ENCODE data around the gene VPS16.
"Not testable (repeated sequence)": the region's sequence is repeated elsewhere in the genome, so short reads cannot be mapped to it uniquely, and the experiment has no call there.

Gene VPS16

DNA sequence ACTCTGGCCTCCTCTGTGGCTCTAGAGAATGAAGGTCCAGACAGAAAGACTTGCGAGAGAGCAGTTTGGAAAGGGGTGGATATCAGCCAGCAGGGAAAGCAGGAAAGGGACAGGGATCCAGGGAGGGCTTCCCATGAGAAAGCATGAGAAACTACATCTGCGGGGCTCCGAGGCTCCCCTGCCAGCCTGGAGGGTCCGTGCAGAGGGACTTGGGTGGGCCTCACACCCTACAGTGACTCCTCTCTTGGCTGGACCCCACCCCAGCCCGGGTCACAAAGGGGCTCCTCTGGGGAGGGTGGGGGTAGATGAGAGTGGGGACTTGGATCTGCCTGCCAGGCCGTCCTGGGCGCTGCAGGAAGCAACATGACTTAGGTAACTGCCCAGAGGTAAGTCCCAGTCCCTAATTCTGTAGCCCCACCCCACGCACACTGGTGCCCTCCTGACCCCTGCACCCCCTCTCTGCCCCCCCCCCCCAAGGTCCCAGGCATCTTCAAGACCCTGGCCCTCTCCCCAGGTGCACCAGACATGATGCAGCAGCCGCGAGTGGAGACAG lies 24.4 kb upstream of the VPS16 start, which contains the start of gene TMEM239:
TSS of gene TMEM239 (plus strand) at position 335 of the 553 bp plus-strand sequence. CDS start at position 526, 191 bp downstream.
- TF ChIP-seq POLR2A (IDR thresholded peaks at IDR 0.05; ENCODE audit: low read length) (no peak), GATA1 (IDR thresholded peaks at IDR 0.05; ENCODE audit: low read depth, low read length) (no peak)
- no peak for DNase-seq

DNA sequence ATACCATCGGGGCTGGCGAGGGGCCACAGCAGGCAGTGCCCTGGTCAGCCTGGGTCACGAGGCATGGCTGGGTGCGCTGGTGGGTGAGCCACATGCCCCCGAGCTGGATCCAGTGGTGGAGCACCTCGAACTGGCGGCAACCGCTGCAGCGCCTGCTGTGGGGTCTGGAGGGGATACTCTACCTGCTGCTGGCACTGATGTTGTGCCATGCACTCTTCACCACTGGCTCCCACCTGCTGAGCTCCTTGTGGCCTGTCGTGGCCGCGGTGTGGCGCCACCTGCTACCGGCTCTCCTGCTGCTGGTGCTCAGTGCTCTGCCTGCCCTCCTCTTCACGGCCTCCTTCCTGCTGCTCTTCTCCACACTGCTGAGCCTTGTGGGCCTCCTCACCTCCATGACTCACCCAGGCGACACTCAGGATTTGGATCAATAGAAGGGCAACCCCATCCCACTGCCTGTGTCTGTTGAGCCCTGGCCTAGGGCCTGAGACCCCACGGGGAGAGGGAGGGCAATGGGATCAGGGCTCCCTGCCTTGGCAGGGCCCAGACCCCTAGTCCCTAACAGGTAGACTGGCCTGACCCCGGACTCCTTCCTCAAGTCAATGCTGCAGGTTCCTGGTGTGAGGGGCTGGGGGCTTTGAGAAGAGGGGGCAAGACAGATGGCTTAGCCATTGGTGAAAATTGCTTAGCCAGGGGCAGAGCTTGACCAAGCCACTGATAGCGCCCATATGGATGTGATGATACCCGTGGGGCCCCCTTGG lies 23.8 kb upstream of the VPS16 start:
- TF ChIP-seq GATA1 (IDR thresholded peaks at IDR 0.05; ENCODE audit: low read depth, low read length) (no peak), POLR2A (IDR thresholded peaks at IDR 0.05; ENCODE audit: low read length) (no peak)
- peak in 1 of 2 experiments; percentile 18 for DNase-seq

DNA sequence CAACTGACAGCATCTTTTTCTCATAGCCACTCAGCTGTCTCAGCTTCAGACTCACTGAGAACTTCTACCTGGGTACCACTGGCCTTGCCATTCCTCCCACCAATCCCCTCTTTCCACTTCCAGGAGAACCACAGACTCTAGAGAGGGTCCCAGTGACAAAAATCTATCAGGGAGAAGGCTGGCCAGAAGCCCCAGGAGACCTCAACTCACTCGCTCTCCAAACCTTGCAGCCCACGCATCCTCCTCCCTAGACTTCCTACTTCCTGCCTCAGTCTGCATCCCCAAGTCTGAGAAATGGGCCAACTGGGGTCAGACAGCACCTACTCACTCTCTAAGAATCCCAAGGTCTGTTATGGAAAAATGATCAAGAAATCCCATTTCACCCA lies 23.2 kb upstream of the VPS16 start:
- TF ChIP-seq GATA1 (IDR thresholded peaks at IDR 0.05; ENCODE audit: low read depth, low read length) (no peak), POLR2A (IDR thresholded peaks at IDR 0.05; ENCODE audit: low read length) (no peak)
- DNase-seq: no peak

DNA sequence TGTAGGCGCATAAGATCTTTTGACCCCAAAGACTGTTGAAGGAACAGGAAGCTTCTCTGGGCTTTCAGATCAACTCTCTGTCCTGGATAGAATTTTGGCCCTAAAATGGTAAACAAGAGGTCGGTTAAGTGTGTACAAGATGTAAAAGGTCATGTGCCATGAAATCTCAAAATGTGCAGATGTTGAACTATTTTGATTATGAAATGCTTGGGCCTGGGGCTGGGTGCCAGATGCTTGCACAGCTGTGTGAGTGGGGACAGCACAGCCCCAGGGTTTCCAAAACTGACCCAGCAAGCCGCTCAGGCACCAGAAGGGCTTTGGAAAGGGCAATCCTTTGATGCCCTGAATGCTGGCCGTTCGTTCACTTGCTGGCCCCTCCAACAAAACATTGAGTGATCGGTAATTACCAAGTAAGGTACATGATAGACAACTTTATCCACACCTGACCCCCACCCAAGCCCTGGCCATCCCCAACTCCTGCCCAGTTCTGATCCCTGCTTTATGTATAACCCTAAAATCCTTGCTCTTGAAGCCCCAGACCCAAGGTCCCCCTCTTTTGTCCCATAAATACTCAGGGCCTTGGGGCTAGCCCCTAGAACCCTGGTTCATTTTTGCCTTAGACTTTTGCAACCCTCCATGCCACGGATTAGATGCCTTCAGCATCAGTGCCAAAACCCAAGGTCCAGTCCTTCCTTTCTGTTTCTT lies 22.5 kb upstream of the VPS16 start:
- TF ChIP-seq POLR2A (IDR thresholded peaks at IDR 0.05; ENCODE audit: low read length) (no peak), GATA1 (IDR thresholded peaks at IDR 0.05; ENCODE audit: low read depth, low read length) (no peak)
- no peak for DNase-seq

DNA sequence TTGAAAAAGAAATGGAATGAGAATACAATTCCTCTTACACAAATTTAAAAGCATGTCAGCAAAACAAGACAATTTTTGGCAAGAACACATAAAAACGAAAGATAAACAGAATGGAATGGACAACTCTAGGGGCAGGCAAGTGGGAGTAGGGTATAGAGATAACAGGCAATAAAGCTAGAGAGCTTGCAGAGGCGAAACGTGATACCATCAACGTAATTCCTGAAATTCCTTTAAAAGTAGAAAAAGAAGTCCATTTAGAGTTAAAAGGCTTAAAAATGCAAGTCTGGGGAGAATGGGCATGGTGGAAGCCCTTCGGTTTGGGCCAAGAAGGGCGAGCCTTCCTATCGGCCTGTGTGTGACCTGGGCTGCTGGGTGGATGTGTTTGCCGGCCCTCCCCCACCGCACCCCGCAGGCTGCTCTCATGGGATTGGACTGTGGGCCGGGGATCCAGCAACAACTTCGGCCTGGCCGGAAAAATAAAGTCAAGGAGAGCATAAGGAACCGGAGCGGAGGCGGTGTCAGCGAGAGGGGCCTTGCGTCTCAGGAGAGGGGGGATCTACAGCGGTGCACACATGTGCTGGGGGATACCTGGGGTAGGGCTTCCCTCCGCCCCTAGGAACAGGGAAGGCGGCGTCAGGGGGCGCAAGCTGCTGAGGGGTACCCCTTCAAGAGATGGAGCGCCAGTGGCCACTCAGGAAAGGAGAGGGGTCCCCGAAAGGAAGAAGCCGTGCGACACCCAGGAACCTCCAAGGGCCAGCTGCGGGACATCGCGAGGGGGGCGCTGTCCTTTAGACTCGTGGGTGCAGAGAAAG lies 20.3 kb upstream of the VPS16 start:
- no peak for DNase-seq
- TF ChIP-seq GATA1 (IDR thresholded peaks at IDR 0.05; ENCODE audit: low read depth, low read length) (no peak), POLR2A (IDR thresholded peaks at IDR 0.05; ENCODE audit: low read length) (no peak)

DNA sequence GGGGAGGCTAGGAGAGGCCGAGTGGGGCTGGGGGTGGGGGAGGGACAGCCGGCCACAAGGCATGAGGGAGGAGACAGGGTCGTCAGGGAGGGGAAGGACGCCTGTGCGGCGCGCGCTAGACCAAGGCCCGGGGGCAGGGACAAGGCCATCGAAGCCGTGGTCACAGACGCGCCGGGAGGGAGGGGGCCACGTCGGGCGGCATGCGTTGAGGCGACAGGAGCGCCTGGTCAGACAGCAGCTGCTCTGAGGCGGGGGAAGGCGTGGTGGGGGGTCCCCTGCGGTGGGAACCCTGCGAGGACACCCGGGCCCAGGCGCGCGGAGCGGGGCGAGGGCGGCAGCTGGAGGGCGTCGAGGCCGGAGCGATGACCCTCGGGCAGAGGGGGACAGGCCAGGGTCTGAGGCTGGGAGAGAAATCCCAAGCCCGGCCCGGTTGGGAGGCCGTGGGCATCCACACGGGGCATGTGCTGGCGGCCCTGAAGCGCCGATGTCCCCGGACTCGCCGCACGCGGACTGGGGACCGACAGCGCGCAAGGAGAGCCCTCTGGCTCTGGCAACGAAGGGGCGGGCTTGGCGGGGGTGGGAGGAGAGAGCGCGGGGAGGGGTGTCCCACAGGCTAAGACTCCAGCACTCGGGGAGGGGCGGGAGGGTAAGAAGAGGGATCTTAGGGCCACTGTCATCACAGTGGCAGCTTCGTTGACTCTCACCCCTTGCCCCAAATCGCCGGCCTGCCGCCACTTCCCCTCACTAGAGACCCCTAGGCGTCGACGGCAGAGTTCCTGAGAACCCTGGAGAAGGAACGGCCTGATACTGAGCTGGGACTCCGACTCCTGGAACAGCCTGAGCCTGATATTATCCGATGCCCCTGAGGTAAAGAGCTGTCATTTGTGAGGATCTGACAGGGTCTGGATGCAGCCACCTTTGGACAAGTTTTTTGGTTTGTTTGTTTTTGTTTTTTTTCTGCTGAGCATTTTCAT lies 19.4 kb upstream of the VPS16 start:
- DNase-seq: no peak
- TF ChIP-seq POLR2A (IDR thresholded peaks at IDR 0.05; ENCODE audit: low read length) (no peak), GATA1 (IDR thresholded peaks at IDR 0.05; ENCODE audit: low read depth, low read length) (no peak)

DNA sequence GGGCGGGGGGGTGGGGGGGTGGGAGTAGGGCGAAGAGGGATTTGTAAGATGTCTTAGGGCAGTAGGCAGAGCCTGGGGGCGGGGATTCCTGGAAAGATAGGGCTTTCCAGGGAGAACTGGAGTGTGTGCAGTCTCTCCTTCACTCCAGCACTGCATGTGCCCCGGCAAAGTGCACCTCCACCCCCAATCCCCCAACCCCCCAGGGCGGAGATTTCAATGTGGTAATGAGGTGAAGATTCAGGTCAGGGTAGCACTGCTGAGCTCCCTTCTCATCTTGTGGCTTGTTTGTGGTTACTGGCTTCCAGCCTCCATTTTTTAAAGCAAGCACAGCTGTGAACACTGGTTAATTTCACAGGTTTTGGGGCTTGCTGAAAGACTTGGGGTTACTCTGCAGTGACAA lies 18.5 kb upstream of the VPS16 start:
- TF ChIP-seq GATA1 (IDR thresholded peaks at IDR 0.05; ENCODE audit: low read depth, low read length) (no peak), POLR2A (IDR thresholded peaks at IDR 0.05; ENCODE audit: low read length) (no peak)
- DNase-seq: no peak

DNA sequence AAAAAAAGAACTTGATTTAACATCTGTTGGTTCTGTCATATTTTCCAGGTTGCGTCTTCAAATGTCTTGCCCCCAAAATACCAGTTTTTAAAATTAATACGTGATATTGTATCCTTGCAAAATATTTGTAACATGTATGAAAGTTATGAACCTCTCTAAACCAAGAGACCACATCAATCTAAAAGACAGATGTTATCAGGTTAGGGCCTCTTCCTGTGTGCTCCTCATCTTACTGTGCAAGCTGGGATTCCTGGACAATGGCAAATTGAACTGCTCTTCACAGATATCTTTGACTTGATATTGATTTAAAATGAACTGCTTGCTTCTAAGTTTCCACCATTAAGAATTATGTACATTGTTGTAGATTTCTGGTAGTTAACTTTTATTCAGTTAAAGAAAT lies 14.8 kb upstream of the VPS16 start:
- DNase-seq: no peak
- TF ChIP-seq GATA1 (IDR thresholded peaks at IDR 0.05; ENCODE audit: low read depth, low read length): no peak
- no peak for TF ChIP-seq POLR2A (IDR thresholded peaks at IDR 0.05; ENCODE audit: low read length)

DNA sequence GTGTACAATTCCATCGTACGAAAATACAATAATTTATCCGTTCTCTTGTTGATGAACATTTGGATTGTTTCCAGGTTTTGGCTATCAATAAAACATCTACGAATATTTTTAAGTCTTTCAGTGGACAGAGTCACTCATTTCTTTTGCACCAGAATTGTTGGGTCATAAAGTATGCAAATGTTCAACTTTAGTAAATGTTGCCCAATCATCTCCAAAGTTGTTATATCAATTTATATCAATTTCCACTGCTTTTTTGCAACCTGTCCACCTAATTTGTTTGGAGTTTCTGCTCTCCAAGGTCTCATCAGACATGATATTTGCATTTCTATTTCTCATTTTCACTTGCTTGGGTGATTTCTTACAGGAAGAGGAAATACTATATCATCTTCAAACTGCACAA lies 13.9 kb upstream of the VPS16 start:
- TF ChIP-seq POLR2A (IDR thresholded peaks at IDR 0.05; ENCODE audit: low read length): no peak
- TF ChIP-seq GATA1 (IDR thresholded peaks at IDR 0.05; ENCODE audit: low read depth, low read length): no peak
- DNase-seq: no peak

DNA sequence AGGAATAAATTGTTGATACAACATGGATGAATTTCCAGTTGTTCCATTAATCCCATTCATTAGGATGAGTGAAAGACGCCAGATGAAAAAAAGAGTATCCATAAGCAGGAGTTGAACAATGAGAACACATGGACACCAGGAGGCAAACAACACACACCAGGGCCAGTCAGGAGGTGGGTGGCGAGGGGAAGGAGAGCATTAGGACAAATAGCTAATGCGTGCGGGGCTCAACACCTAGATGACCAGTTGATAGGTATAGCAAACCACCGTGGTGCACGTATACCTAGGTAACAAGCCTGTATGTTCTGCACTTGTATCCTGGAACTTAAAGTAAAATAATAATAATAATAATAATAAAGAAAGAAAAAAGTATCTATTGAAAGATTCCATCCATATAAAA lies 11.2 kb upstream of the VPS16 start:
- DNase-seq: no peak
- no peak for TF ChIP-seq POLR2A (IDR thresholded peaks at IDR 0.05; ENCODE audit: low read length)
- no peak for TF ChIP-seq GATA1 (IDR thresholded peaks at IDR 0.05; ENCODE audit: low read depth, low read length)

DNA sequence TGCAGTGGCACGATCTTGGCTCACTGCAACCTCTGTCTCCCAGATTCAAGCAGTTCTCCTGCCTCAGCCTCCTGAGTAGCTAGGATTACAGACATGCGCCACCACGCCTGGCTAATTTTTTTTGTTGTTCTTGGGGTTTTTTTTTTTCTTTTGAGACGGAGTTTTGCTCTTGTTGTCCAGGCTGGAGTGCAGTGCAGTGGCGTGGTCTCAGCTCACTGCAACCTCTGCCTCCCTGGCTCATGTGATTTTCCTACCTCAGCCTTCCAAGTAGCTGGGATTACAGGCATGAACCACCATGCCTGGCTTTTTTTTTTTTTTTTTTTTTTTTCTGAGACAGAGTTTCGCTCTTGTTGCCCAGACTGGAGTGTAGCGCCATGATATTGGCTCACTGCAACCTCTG lies 9.3 kb upstream of the VPS16 start:
- DNase-seq: not testable (repeated sequence)

DNA sequence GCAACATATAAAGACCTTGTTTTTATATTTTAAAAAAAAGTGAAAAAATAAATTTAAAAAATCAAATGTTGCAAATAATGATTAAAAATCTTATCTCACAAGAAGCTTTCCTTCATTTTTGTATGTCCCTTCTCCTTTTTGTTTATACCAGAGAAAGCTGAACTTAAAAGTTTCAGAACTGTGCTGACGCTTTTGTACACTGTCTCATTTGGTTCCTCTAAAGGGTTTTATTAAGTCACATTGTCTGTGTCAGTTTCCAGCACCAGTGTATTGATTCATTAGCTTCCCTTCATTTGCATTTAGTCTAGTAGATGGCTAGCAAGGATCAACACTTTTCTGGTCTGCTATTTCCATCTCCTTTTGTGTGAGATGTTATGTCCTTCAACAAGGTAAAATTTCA lies 6.8 kb upstream of the VPS16 start:
- DNase-seq: no peak
- no peak for TF ChIP-seq POLR2A (IDR thresholded peaks at IDR 0.05; ENCODE audit: low read length)
- TF ChIP-seq GATA1 (IDR thresholded peaks at IDR 0.05; ENCODE audit: low read depth, low read length): no peak
